Measurements from ENCODE around the gene UEVLD. TPM values are rescaled to one million over a fixed set of nuclear protein-coding genes. Genes with fewer than 3 reads are reported as not detected.

UEVLD gene
- total RNA-seq, 1 experiment from 2014 or later: 13.7 TPM

DNA sequence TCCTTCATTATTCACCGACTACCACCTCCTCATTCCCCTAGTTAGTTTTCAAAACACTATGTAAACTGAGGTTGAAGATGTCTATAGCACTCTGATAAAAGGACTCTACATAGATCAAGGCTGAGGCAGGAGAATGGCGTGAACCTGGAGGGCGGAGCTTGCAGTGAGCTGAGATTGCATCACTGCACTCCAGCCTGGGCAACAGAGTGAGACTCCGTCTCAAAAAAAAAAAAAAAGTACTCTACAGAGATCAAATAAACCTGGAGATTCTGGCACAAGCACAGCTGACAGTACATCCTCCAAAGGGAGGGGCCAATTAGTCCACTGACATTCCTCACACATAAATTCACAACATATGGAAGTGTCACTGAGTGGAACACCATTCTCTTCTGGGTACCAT lies 92.8 kb downstream of the UEVLD start:
- no peak for TF ChIP-seq YY1 (IDR thresholded peaks at IDR 0.05; ENCODE audit: extremely low read depth, insufficient replicate concordance, low read depth, low read length)
- TF ChIP-seq, protein P1, sequence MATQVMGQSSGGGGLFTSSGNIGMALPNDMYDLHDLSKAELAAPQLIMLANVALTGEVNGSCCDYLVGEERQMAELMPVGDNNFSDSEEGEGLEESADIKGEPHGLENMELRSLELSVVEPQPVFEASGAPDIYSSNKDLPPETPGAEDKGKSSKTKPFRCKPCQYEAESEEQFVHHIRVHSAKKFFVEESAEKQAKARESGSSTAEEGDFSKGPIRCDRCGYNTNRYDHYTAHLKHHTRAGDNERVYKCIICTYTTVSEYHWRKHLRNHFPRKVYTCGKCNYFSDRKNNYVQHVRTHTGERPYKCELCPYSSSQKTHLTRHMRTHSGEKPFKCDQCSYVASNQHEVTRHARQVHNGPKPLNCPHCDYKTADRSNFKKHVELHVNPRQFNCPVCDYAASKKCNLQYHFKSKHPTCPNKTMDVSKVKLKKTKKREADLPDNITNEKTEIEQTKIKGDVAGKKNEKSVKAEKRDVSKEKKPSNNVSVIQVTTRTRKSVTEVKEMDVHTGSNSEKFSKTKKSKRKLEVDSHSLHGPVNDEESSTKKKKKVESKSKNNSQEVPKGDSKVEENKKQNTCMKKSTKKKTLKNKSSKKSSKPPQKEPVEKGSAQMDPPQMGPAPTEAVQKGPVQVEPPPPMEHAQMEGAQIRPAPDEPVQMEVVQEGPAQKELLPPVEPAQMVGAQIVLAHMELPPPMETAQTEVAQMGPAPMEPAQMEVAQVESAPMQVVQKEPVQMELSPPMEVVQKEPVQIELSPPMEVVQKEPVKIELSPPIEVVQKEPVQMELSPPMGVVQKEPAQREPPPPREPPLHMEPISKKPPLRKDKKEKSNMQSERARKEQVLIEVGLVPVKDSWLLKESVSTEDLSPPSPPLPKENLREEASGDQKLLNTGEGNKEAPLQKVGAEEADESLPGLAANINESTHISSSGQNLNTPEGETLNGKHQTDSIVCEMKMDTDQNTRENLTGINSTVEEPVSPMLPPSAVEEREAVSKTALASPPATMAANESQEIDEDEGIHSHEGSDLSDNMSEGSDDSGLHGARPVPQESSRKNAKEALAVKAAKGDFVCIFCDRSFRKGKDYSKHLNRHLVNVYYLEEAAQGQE (IDR thresholded peaks at IDR 0.05; ENCODE audit: low read depth): no peak
- no peak for TF ChIP-seq POLR2A (IDR thresholded peaks at IDR 0.05; ENCODE audit: borderline replicate concordance, extremely low read depth, insufficient read depth, insufficient read length)
- TF ChIP-seq CBX3 (IDR thresholded peaks at IDR 0.05; ENCODE audit: low read depth): no peak
- no peak for TF ChIP-seq POLR2AphosphoS5 (IDR thresholded peaks at IDR 0.05; ENCODE audit: low read depth, low read length)
- TF ChIP-seq EZH2phosphoT487 (IDR thresholded peaks at IDR 0.05; ENCODE audit: borderline replicate concordance): no peak
- TF ChIP-seq, protein P2, sequence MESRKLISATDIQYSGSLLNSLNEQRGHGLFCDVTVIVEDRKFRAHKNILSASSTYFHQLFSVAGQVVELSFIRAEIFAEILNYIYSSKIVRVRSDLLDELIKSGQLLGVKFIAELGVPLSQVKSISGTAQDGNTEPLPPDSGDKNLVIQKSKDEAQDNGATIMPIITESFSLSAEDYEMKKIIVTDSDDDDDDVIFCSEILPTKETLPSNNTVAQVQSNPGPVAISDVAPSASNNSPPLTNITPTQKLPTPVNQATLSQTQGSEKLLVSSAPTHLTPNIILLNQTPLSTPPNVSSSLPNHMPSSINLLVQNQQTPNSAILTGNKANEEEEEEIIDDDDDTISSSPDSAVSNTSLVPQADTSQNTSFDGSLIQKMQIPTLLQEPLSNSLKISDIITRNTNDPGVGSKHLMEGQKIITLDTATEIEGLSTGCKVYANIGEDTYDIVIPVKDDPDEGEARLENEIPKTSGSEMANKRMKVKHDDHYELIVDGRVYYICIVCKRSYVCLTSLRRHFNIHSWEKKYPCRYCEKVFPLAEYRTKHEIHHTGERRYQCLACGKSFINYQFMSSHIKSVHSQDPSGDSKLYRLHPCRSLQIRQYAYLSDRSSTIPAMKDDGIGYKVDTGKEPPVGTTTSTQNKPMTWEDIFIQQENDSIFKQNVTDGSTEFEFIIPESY (IDR thresholded peaks at IDR 0.05; ENCODE audit: extremely low read depth, insufficient replicate concordance, low read length): no peak
- TF ChIP-seq, protein P3, sequence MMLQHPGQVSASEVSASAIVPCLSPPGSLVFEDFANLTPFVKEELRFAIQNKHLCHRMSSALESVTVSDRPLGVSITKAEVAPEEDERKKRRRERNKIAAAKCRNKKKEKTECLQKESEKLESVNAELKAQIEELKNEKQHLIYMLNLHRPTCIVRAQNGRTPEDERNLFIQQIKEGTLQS (IDR thresholded peaks at IDR 0.05): no peak
- TF ChIP-seq EGR1 (IDR thresholded peaks at IDR 0.05; ENCODE audit: low read depth): no peak
- TF ChIP-seq RAD21 (IDR thresholded peaks at IDR 0.05; ENCODE audit: low read depth): no peak
- TF ChIP-seq, protein P4, sequence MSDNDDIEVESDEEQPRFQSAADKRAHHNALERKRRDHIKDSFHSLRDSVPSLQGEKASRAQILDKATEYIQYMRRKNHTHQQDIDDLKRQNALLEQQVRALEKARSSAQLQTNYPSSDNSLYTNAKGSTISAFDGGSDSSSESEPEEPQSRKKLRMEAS (IDR thresholded peaks at IDR 0.05): no peak
- Histone ChIP-seq H3K27me3 (ENCODE audit: insufficient read depth, low read length) (no peaks in the 10 kb centered on the region), H3K4me2 (ENCODE audit: low read length) (no peak overlapping the region), H3K4me1 (ENCODE audit: control insufficient read depth in 1 of 2, insufficient read depth in 2 of 2, low read length in 2 of 2) (peaks cover 0 to 6% of the 10 kb centered on the region in 2 experiments; a peak in 1 of 4 replicates), H3K27ac (ENCODE audit: low read depth, low read length) (no peak overlapping the region), H3K36me3 (ENCODE audit: control insufficient read depth in 1 of 2, insufficient read depth in 2 of 2, low read length in 2 of 2) (peaks cover 0 to 2% of the 10 kb centered on the region in 2 experiments; a peak in 1 of 4 replicates), H2AFZ (ENCODE audit: low read depth, low read length, poor library complexity, severe bottlenecking) (no peak overlapping the region), H3K9ac (ENCODE audit: low read length) (no peak overlapping the region), H3K9me2 (ENCODE audit: insufficient read depth) (no peaks in the 10 kb centered on the region), H3K4me3 (replicated peaks in 1 of 2; ENCODE audit: low read depth in 1 of 2, low read length in 2 of 2) (no peak overlapping the region), H3K79me2 (ENCODE audit: insufficient read depth, low read length) (no peaks in the 10 kb centered on the region), H4K20me1 (ENCODE audit: insufficient read depth) (no peaks in the 10 kb centered on the region), H3K9me3 (ENCODE audit: control insufficient read depth in 1 of 2, insufficient read depth in 1 of 2, low read depth in 1 of 2, low read length in 2 of 2) (no peaks in the 10 kb centered on the region)
- ATAC-seq (no peak), DNase-seq (ENCODE audit: low read depth, low spot score) (no peak)
- intact Hi-C loops (cut with micrococcal nuclease): no loop called here
- ChIA-PET CTCF (no interaction called here), RAD21 (ENCODE audit: low non-redundant PET in 1 of 2, low total read pairs in 2 of 2, uncharacterized antibody in 2 of 2, unreplicated experiment in 2 of 2) (no interaction called here), POLR2A (interaction anchor here (0.7 kb wide), 1 partner anchor 112 kb away, joined by 3 read pairs; no protein-coding TSS in a partner anchor)
- BruUV-seq (replicated peaks): no TSS peak

Measured in HCT116 (cell line).